Endothelial cell of umbilical vein (primary cell): Measurements from ENCODE around the gene MYO1C. TPM values are rescaled to one million over a fixed set of nuclear protein-coding genes. Genes with fewer than 3 reads are reported as not detected.

Experiments used
- BruUV-seq: library from RNA; stranded (reverse); fragments of 400-500 nt; replicated peaks from 2 replicates; lab custom pipeline; 2021; lab: Mats Ljungman, UMichigan
- CTCF ChIA-PET: fragments of 300-600, 350-600 bp; sonication (Branson Sonifier 250); formaldehyde crosslinking; loops from one replicate; lab custom pipeline; 2021; ENCODE audit warnings: antibody characterized with exemption, inconsistent platforms; lab: Charles Lee
- POLR2A ChIA-PET: fragments of 300-600, 350-600 bp; sonication (Branson Sonifier 250); formaldehyde crosslinking; loops from one replicate; lab custom pipeline; 2021; ENCODE audit warnings: antibody characterized with exemption, inconsistent platforms; lab: Charles Lee
- DNase-seq: peaks from one replicate; pipeline ENCODE4 v3.0.0-alpha.2; 2011; ENCODE audit warnings: low read depth, low spot score
- FAIRE-seq: peaks from 2 replicates; lab custom pipeline; 2011; peaks lifted over from hg19 to GRCh38; lab: Jason Lieb, UNC
- H2AFZ ChIP-seq: 2 replicates; pipeline ENCODE4 v1.6.0; 2012; ENCODE audit warnings: low read depth, low read length, control low read depth, inconsistent platforms
- H3K27ac ChIP-seq: 2 replicates; pipeline ENCODE4 v1.5.1; 2011; ENCODE audit warnings: low read depth, mild to moderate bottlenecking, control low read depth, low read length, moderate library complexity; ENCODE audit not compliant: insufficient read depth
- H3K27me3 ChIP-seq, 2 experiments: 2 replicates each; pipeline versions ENCODE4 v1.6.0 to v1.6.1; 2011; ENCODE audit warnings: low read length in 2 of 2, mixed read lengths in 1 of 2; ENCODE audit not compliant: control insufficient read depth in 2 of 2, insufficient read depth in 2 of 2
- H3K36me3 ChIP-seq, 2 experiments: 2 replicates in 1 of 2; 3 replicates in 1 of 2; pipeline ENCODE4 v1.5.1; 2011; ENCODE audit warnings: low read length in 2 of 2, mild to moderate bottlenecking in 1 of 2, moderate library complexity in 1 of 2; ENCODE audit not compliant: control insufficient read depth in 2 of 2, insufficient read depth in 2 of 2; ENCODE audit errors: extremely low read depth in 1 of 2
- H3K4me1 ChIP-seq: 3 replicates; pipeline ENCODE4 v1.5.1; 2011; ENCODE audit warnings: mild to moderate bottlenecking, low read length; ENCODE audit not compliant: control insufficient read depth, insufficient read depth; ENCODE audit errors: extremely low read depth
- H3K4me2 ChIP-seq: 2 replicates; pipeline ENCODE4 v1.6.1; 2011; ENCODE audit warnings: low read length, control low read depth, mixed read lengths; ENCODE audit not compliant: insufficient read depth
- H3K4me3 ChIP-seq, 3 experiments: fragments of 200-600 bp in 1 of 3; sonication (generic), shearing (Covaris generic) in 1 of 3; replicated peaks in 1 of 3; 2 replicates each; pipeline ENCODE4 v1.5.1; 2011 to 2016; ENCODE audit warnings: control low read depth in 3 of 3, low read length in 3 of 3, mild to moderate bottlenecking in 2 of 3, inconsistent platforms in 1 of 3, low read depth in 1 of 3, moderate library complexity in 1 of 3; ENCODE audit not compliant: insufficient read depth in 1 of 3
- H3K79me2 ChIP-seq: 2 replicates; pipeline ENCODE4 v1.6.0; 2012; ENCODE audit warnings: low read length, inconsistent platforms; ENCODE audit not compliant: control insufficient read depth, insufficient read depth
- H3K9ac ChIP-seq: replicated peaks from 2 replicates; pipeline ENCODE3; 2011; ENCODE audit warnings: low read length, control low read depth; ENCODE audit not compliant: insufficient read depth; ENCODE audit errors: extremely low read depth
- H3K9me1 ChIP-seq: replicated peaks from 3 replicates; pipeline ENCODE4 v1.6.0; 2011; ENCODE audit warnings: mild to moderate bottlenecking, low read length; ENCODE audit not compliant: control insufficient read depth, insufficient read depth; ENCODE audit errors: extremely low read depth
- H3K9me3 ChIP-seq: replicated peaks from 2 replicates; pipeline ENCODE4 v1.5.1; 2012; ENCODE audit warnings: low read length, inconsistent platforms; ENCODE audit not compliant: control insufficient read depth, insufficient read depth
- H4K20me1 ChIP-seq: replicated peaks from 2 replicates; pipeline ENCODE3; 2011; ENCODE audit warnings: mild to moderate bottlenecking, low read length; ENCODE audit not compliant: control insufficient read depth, insufficient read depth; ENCODE audit errors: extremely low read depth
- GATA2 ChIP-seq: IDR thresholded peaks from 2 replicates; pipeline ENCODE4 v1.7.0; 2011; ENCODE audit warnings: low read depth, mild to moderate bottlenecking, moderate library complexity, mixed read lengths, low read length; ENCODE audit not compliant: insufficient read length, insufficient read depth
- MYC ChIP-seq: IDR thresholded peaks from one replicate; pipeline ENCODE4 v1.6.1; 2011; ENCODE audit warnings: mild to moderate bottlenecking, low read depth, low read length
- POLR2A ChIP-seq: IDR thresholded peaks from 2 replicates; pipeline ENCODE4 v1.6.1; 2012; ENCODE audit warnings: low read depth, mild to moderate bottlenecking, control low read depth, low read length
- POLR2AphosphoS5 ChIP-seq: IDR thresholded peaks from 2 replicates; pipeline ENCODE4 v1.6.1; 2012; ENCODE audit warnings: low read depth, mild to moderate bottlenecking, control low read depth, low read length, moderate library complexity; ENCODE audit not compliant: insufficient read depth
- dilution Hi-C: fragments of 300-500 bp; cut with MboI; formaldehyde crosslinking; loops from one replicate; pipeline ENCODE4 v1.15.0; 2019; ENCODE audit warnings: low sequenced_read_pairs; ENCODE audit not compliant: extremely low pct_ligation_motif_present
- intact Hi-C: fragments of 100-400 bp; cut with micrococcal nuclease; formaldehyde crosslinking; loops from one replicate; pipeline ENCODE4 v1.10.0; 2022
- polyA plus RNA-seq, 4 experiments: library from polyadenylated mRNA; depleted of rRNA in 3 of 4; stranded (reverse) in 3 of 4; unstranded in 1 of 4; fragments of >200 nt; gene quantifications; 2 replicates each; pipeline versions ENCODE4 v1.2.1 to v1.2.3, GENCODE V29; 2011 to 2012; ENCODE audit warnings: missing spikeins in 1 of 4
- total RNA-seq: library from RNA; stranded (reverse); gene quantifications from 2 replicates; pipeline ENCODE4 v1.2.3, GENCODE V29; 2021
- TF ChIP-seq, protein P1 (sequence below): IDR thresholded peaks from 2 replicates; pipeline ENCODE4 v1.6.1; 2011; ENCODE audit not compliant: insufficient read depth, insufficient read length
- TF ChIP-seq, protein P2 (sequence below), 2 donors: IDR thresholded peaks; 1 replicate in 1 of 2; 2 replicates in 1 of 2; pipeline ENCODE4 v1.5.1; 2011; ENCODE audit warnings: low read length in 2 of 2, mild to moderate bottlenecking in 2 of 2, moderate library complexity in 2 of 2, control low read depth in 1 of 2, inconsistent platforms in 1 of 2, low read depth in 1 of 2; ENCODE audit not compliant: insufficient read depth in 1 of 2; ENCODE audit errors: extremely low read depth in 1 of 2

The MYO1C gene
- total and polyA plus RNA-seq, 2 donors (not counting 3 experiments of a cell fraction or from before 2014, with no cell fraction given) = 141 to 206 TPM

DNA sequence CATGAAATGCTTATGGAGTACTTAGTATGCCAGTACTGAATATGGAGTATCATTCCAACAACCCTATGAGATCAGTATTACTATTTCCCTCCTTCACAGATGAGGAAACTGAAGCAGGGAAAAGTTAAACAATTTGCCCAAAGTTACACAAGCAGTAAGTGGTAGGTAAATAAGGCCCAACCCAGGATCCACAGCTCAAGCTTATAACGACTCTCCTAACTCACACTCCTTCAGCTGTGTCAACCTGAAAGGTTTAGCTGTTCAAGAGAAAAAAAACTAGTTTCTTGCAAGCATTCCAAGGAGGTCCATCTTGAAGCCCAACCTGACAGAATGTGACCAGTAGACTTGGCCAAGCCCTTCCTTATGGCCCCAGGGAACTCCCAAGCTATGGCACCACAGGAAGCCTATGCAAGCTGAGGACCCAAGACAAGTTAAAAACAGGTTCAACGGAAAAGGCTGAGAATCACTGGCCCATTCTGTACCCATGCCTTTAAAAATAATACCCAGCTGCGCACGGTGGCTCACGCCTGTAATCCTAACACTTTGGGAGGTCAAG lies 43.0 kb downstream of the MYO1C start:
- no TSS peak for BruUV-seq
- H3K9me3 ChIP-seq = no peaks in the 10 kb centered on the region
- H3K4me1 ChIP-seq = peaks cover 18% of the 10 kb centered on the region
- DNase-seq (no peak), FAIRE-seq (no peak)
- no peak overlapping the region for H3K27ac ChIP-seq
- CTCF ChIA-PET = interaction anchor here (2.0 kb wide), 1 partner anchor 84 kb away, joined by 10 read pairs; no protein-coding TSS in a partner anchor
- H3K9me1 ChIP-seq = no peaks in the 10 kb centered on the region
- no peak for TF ChIP-seq MYC
- H3K4me2 ChIP-seq = no peak overlapping the region
- peaks cover 0 to 2% of the 10 kb centered on the region in 2 experiments for H3K36me3 ChIP-seq
- no peak overlapping the region for H3K9ac ChIP-seq
- POLR2A ChIA-PET = no interaction called here
- H2AFZ ChIP-seq = no peak overlapping the region
- no peaks in the 10 kb centered on the region for H3K27me3 ChIP-seq
- no peak overlapping the region for H3K4me3 ChIP-seq
- intact Hi-C loops (no loop called here), dilution Hi-C loops (no loop called here)
- peaks cover 7% of the 10 kb centered on the region for H4K20me1 ChIP-seq
- H3K79me2 ChIP-seq = peaks cover 95% of the 10 kb centered on the region

DNA sequence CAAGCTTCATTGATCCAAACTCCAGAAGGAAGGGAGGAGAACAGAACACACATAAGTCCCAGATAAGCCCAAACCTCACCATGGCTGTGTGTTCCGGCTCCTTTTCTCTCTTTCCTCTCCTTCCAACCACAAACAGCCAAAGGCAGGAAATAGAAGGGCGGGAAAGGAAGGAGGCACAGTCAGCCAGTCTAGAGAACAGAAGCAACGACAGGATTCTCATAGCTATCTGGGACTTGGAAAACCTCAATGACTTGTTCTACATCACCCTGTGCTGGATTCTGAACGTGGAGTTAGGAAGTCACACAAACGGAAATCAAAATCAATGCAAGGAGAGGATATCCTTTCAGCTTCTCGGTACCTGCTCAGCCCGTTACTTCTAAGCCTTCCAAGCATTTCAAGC lies 45.4 kb downstream of the MYO1C start:
- peak overlapping the region; percentile 85 for H3K27ac ChIP-seq
- H3K4me2 ChIP-seq = peak overlapping the region; percentile 58
- FAIRE-seq (peak; percentile 99), DNase-seq (peak; percentile 82)
- no peak overlapping the region for H2AFZ ChIP-seq
- intact Hi-C loops (loop anchor here (2.0 kb wide), 1 partner anchor 24 kb away; no protein-coding TSS in a partner anchor), dilution Hi-C loops (no loop called here)
- H3K4me3 ChIP-seq = peak overlapping the region in 2 of 3 experiments; percentile 21 to 58
- ChIA-PET POLR2A (interaction anchor here (0.5 to 1.5 kb wide), 2 partner anchors 43 to 82 kb away, joined by 3 to 4 read pairs; no protein-coding TSS in a partner anchor), CTCF (interaction anchor here (0.7 to 2.0 kb wide), 3 partner anchors 9 to 82 kb away, joined by 3 to 21 read pairs (median 3); no protein-coding TSS in a partner anchor)
- H4K20me1 ChIP-seq = peaks cover 7% of the 10 kb centered on the region
- H3K9me1 ChIP-seq = no peaks in the 10 kb centered on the region
- H3K27me3 ChIP-seq = no peaks in the 10 kb centered on the region
- H3K36me3 ChIP-seq = peaks cover 0 to 2% of the 10 kb centered on the region in 2 experiments
- H3K9me3 ChIP-seq = no peaks in the 10 kb centered on the region
- H3K9ac ChIP-seq = peak overlapping the region; percentile 78
- peaks cover 16% of the 10 kb centered on the region for H3K4me1 ChIP-seq
- no peak for TF ChIP-seq GATA2
- peak; percentile 56 for TF ChIP-seq POLR2A
- TF ChIP-seq, protein P1, sequence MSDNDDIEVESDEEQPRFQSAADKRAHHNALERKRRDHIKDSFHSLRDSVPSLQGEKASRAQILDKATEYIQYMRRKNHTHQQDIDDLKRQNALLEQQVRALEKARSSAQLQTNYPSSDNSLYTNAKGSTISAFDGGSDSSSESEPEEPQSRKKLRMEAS = no peak
- TF ChIP-seq MYC = no peak
- peak; percentile 44 for TF ChIP-seq POLR2AphosphoS5
- TF ChIP-seq, protein P2, sequence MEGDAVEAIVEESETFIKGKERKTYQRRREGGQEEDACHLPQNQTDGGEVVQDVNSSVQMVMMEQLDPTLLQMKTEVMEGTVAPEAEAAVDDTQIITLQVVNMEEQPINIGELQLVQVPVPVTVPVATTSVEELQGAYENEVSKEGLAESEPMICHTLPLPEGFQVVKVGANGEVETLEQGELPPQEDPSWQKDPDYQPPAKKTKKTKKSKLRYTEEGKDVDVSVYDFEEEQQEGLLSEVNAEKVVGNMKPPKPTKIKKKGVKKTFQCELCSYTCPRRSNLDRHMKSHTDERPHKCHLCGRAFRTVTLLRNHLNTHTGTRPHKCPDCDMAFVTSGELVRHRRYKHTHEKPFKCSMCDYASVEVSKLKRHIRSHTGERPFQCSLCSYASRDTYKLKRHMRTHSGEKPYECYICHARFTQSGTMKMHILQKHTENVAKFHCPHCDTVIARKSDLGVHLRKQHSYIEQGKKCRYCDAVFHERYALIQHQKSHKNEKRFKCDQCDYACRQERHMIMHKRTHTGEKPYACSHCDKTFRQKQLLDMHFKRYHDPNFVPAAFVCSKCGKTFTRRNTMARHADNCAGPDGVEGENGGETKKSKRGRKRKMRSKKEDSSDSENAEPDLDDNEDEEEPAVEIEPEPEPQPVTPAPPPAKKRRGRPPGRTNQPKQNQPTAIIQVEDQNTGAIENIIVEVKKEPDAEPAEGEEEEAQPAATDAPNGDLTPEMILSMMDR (IDR thresholded peaks at IDR 0.05; ENCODE audit: extremely low read depth in 1 of 2, insufficient read depth in 1 of 2, low read depth in 1 of 2, low read length in 2 of 2) = no peak
- peaks cover 92% of the 10 kb centered on the region for H3K79me2 ChIP-seq
- no TSS peak for BruUV-seq
